Measurements from ENCODE around the gene ACTG2. TPM values are rescaled to one million over a fixed set of nuclear protein-coding genes. Genes with fewer than 3 reads are reported as not detected.

The ACTG2 gene
- total and polyA plus RNA-seq, 2 donors (not counting 1 experiment from before 2014, with no cell fraction given), result not detected

- ChIA-PET POLR2A (no interaction called here), CTCF (no interaction called here)
- no peak for TF ChIP-seq EZH2 (IDR thresholded peaks at IDR 0.05; ENCODE audit: borderline replicate concordance, insufficient read depth, low read depth, low read length, poor library complexity, severe bottlenecking)
- TF ChIP-seq, protein P1, sequence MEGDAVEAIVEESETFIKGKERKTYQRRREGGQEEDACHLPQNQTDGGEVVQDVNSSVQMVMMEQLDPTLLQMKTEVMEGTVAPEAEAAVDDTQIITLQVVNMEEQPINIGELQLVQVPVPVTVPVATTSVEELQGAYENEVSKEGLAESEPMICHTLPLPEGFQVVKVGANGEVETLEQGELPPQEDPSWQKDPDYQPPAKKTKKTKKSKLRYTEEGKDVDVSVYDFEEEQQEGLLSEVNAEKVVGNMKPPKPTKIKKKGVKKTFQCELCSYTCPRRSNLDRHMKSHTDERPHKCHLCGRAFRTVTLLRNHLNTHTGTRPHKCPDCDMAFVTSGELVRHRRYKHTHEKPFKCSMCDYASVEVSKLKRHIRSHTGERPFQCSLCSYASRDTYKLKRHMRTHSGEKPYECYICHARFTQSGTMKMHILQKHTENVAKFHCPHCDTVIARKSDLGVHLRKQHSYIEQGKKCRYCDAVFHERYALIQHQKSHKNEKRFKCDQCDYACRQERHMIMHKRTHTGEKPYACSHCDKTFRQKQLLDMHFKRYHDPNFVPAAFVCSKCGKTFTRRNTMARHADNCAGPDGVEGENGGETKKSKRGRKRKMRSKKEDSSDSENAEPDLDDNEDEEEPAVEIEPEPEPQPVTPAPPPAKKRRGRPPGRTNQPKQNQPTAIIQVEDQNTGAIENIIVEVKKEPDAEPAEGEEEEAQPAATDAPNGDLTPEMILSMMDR (IDR thresholded peaks at IDR 0.05), result no peak
- no peak overlapping the region for H3K27ac Mint-ChIP-seq
- no peaks in the 10 kb centered on the region for H3K27me3 Mint-ChIP-seq
- Histone ChIP-seq H3K9me3 (ENCODE audit: control extremely low read depth in 1 of 3, control insufficient read depth in 2 of 3, insufficient read depth in 1 of 3, low read length in 2 of 3) (no peaks in the 10 kb centered on the region), H2AFZ (ENCODE audit: insufficient read depth, low read depth, low read length, poor library complexity, severe bottlenecking) (no peak overlapping the region), H4K20me1 (ENCODE audit: control insufficient read depth, insufficient read depth, low read length, poor library complexity, severe bottlenecking) (no peaks in the 10 kb centered on the region), H3K4me2 (replicated peaks; ENCODE audit: low read depth, low read length, poor library complexity, severe bottlenecking) (no peak overlapping the region), H3K27ac (ENCODE audit: low read length in 2 of 2) (no peak overlapping the region), H3K4me3 (ENCODE audit: control extremely low read depth in 1 of 5, extremely low read depth in 1 of 5, insufficient read depth in 1 of 5, low read depth in 2 of 5, low read length in 4 of 5) (no peak overlapping the region), H3K36me3 (replicated peaks in 1 of 2; ENCODE audit: control extremely low read depth in 1 of 2, control insufficient read depth in 1 of 2, extremely low read depth in 1 of 2, insufficient read depth in 2 of 2, low read length in 1 of 2) (no peaks in the 10 kb centered on the region), H3K27me3 (replicated peaks in 1 of 4; ENCODE audit: control extremely low read depth in 1 of 4, control insufficient read depth in 3 of 4, insufficient read depth in 4 of 4, low read length in 3 of 4) (no peaks in the 10 kb centered on the region), H3K4me1 (ENCODE audit: control insufficient read depth in 2 of 2, insufficient read depth in 2 of 2, low read length in 2 of 2) (no peaks in the 10 kb centered on the region), H3K9ac (ENCODE audit: low read length) (no peak overlapping the region), H3K79me2 (ENCODE audit: control insufficient read depth, insufficient read depth, low read length) (no peaks in the 10 kb centered on the region)
- no peak for DNase-seq
- H3K9me3 Mint-ChIP-seq (ENCODE audit: insufficient read depth), result no peaks in the 10 kb centered on the region
- ATAC-seq (ENCODE audit: low read depth), result no peak
- H3K4me1 Mint-ChIP-seq, result no peaks in the 10 kb centered on the region
- no peak overlapping the region for H3K4me3 Mint-ChIP-seq
- intact Hi-C loops (cut with micrococcal nuclease), result no loop called here
- WGBS (ENCODE audit: insufficient coverage), result no CpG with 5 or more reads among the region's 2 CpGs
Observed at GRCh38 chr2:73917296-73917695, 24.5 kb downstream of the ACTG2 start.

GRCh38 chr2:73917696-73918207 is 24.9 kb downstream of the ACTG2 start:
- no peak for ATAC-seq (ENCODE audit: low read depth)
- Histone ChIP-seq H4K20me1 (ENCODE audit: control insufficient read depth, insufficient read depth, low read length, poor library complexity, severe bottlenecking) (no peaks in the 10 kb centered on the region), H3K4me3 (ENCODE audit: control extremely low read depth in 1 of 5, extremely low read depth in 1 of 5, insufficient read depth in 1 of 5, low read depth in 2 of 5, low read length in 4 of 5) (no peak overlapping the region), H3K27ac (ENCODE audit: low read length in 2 of 2) (no peak overlapping the region), H3K4me2 (replicated peaks; ENCODE audit: low read depth, low read length, poor library complexity, severe bottlenecking) (no peak overlapping the region), H3K9ac (ENCODE audit: low read length) (no peak overlapping the region), H3K9me3 (ENCODE audit: control extremely low read depth in 1 of 3, control insufficient read depth in 2 of 3, insufficient read depth in 1 of 3, low read length in 2 of 3) (no peaks in the 10 kb centered on the region), H3K79me2 (ENCODE audit: control insufficient read depth, insufficient read depth, low read length) (no peaks in the 10 kb centered on the region), H2AFZ (ENCODE audit: insufficient read depth, low read depth, low read length, poor library complexity, severe bottlenecking) (no peak overlapping the region), H3K27me3 (replicated peaks in 1 of 4; ENCODE audit: control extremely low read depth in 1 of 4, control insufficient read depth in 3 of 4, insufficient read depth in 4 of 4, low read length in 3 of 4) (no peaks in the 10 kb centered on the region), H3K36me3 (replicated peaks in 1 of 2; ENCODE audit: control extremely low read depth in 1 of 2, control insufficient read depth in 1 of 2, extremely low read depth in 1 of 2, insufficient read depth in 2 of 2, low read length in 1 of 2) (no peaks in the 10 kb centered on the region), H3K4me1 (ENCODE audit: control insufficient read depth in 2 of 2, insufficient read depth in 2 of 2, low read length in 2 of 2) (peaks cover 0 to under 1% of the 10 kb centered on the region in 2 donors)
- Mint-ChIP-seq H3K27ac (no peak overlapping the region), H3K27me3 (no peaks in the 10 kb centered on the region), H3K4me3 (no peak overlapping the region), H3K9me3 (ENCODE audit: insufficient read depth) (no peaks in the 10 kb centered on the region), H3K4me1 (peaks cover 2% of the 10 kb centered on the region)
- ChIA-PET POLR2A (no interaction called here), CTCF (no interaction called here)
- DNase-seq, result no peak
- 100% methylated on average over 2 of the region's 4 CpGs for WGBS (ENCODE audit: insufficient coverage)
- intact Hi-C loops (cut with micrococcal nuclease), result no loop called here
- TF ChIP-seq, protein P1 (IDR thresholded peaks at IDR 0.05), result no peak
- no peak for TF ChIP-seq EZH2 (IDR thresholded peaks at IDR 0.05; ENCODE audit: borderline replicate concordance, insufficient read depth, low read depth, low read length, poor library complexity, severe bottlenecking)

All from B cell (primary cell).